GM19397 (cell line): Measurements from ENCODE around the gene HIBADH.

ENCODE experiments used
- ATAC-seq: cut with Tn5 transposase; IDR thresholded peaks from one replicate; pipeline ENCODE4 v1.9.1; 2021; ENCODE audit warnings: mild to moderate bottlenecking, moderate library complexity; ENCODE audit not compliant: unreplicated experiment

Gene HIBADH

DNA sequence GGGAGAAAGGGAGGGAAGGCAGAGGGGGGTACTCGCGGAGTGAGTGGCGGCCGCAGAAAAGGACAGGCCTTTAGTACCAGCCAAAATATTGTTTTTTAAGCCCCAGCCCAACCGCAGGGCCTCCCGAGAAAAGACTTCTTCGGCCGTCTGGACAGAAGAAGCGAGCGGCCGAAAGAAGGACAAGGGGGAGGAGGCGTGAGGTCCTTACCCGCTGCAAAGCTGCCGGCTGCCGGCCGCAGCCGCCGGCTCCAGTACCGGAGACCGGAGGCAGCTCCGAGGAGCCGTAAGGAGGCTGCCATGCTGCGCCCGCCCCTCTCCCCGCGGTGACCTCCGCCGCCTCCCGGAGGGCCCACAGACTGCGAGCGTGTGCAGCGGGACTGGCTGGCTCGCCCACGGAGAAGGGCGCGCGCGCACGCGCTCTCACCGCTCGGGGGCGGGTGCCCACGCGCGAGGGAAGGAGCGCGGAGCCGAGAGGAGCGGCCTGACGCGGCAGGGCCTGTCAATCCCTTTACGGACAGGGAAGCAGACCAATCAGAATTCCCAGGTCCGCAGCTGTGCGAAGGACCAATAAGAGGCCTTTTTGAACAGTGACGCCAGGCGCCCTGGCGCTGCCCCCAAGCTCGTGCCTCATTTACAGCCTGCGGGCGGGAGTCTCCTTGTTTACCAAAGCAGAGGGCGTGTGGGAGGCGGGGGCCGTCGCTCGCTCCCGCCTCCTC lies at the start of gene HIBADH:
Gene HIBADH (minus strand): TSS at position 394 of the 716 bp plus-strand sequence. CDS start 95 bp downstream, at position 299.
- ATAC-seq = peak; percentile 99

DNA sequence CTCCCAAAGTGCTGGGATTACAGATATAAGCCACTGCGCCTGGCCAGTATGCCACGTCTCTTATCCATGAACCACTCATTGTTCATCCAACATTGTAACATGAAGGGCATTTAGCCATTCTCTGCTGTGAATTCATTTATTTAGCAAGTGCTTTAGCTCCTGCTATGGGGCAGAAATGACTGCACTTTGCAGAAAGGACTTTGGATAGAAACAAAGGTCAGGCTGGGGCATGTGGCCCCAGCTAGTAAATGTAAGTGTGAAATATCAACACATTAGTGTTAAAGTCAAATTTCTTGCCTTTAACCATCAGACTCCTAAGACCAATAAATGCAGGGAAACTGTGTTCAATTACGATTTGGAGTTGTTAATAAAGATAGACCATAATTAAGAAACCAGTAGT lies 49.5 kb upstream of the HIBADH start:
- no peak for ATAC-seq

DNA sequence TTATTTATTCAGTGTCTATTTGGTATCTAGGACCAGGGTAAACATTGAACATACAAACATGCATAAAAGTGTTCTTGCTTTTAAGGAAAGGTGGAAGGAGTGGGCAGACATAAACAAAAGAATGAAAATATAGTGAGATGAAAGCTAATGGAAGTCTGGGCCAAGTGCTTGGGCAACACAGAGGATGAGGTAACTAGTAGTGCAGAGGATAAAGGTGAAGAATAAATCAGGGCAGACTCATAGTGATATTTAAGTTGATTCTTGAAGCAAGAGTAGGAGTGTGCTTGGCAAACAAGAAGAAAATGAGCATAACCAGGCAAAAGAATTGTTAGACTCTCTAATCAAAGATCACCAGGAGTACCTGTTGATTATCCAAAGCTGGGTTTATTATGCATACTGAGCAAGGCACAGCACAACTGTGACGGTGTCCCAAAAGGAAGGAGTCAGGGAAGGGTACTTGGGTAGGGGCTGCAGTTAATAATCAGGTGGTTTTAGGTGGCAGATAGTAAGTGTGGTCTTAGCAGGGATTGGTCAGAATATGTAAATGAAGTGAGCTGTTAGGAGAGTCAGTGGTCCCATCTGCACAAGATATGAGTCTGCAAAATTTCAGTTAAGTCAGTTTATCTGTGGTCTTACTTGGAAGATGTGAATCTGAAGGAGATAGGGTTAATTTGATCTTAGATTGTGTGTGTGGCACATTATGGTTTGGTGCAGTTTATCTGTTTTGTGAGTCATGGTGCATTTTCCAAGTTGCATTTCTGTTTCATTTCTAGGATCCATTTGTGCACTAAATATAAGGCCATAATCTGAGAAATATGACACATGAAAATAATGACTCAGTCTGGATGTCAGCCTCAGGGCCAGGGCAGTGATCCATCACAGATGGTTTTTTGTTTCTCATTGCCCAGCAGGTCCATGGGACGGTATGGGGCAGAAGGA lies 46.7 kb upstream of the HIBADH start:
- ATAC-seq = no peak

DNA sequence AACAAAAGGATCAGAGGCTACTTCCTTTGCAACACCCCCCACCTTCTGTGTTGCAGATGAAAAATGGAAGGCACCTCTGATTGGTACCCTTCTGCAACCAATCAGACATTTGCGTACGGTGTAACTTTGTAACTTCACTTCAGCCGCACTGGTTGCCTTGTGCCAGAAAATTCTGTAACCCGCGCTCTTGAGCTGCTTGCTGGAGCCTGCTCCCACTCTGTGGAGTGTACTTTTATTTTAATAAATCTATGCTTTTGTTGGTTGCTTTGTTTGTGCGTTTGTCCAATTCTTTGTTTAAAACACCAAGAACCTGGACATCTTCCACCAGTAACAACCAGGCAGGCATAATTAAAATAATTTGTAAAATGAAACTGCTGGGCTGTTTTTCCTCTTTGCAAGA lies 45.8 kb upstream of the HIBADH start:
- ATAC-seq = no peak

DNA sequence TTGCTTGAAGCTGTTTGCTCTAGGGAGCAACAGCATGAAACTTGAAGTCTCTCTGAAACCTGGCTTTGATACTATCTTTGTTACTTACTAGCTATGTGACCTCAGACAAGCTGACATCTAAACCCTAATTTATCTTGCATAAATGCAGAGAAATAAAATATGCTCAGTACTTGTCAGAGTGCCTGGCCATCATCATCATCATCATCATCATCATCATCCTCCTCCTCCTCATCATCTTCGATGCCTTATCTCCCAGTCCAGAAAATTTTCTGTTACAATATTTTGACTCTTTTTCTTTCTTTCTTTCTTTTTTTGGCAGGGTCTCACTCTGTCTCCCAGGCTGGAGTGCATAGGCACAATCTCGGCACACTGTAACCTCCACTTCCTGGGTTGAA lies 42.5 kb upstream of the HIBADH start:
- no peak for ATAC-seq

DNA sequence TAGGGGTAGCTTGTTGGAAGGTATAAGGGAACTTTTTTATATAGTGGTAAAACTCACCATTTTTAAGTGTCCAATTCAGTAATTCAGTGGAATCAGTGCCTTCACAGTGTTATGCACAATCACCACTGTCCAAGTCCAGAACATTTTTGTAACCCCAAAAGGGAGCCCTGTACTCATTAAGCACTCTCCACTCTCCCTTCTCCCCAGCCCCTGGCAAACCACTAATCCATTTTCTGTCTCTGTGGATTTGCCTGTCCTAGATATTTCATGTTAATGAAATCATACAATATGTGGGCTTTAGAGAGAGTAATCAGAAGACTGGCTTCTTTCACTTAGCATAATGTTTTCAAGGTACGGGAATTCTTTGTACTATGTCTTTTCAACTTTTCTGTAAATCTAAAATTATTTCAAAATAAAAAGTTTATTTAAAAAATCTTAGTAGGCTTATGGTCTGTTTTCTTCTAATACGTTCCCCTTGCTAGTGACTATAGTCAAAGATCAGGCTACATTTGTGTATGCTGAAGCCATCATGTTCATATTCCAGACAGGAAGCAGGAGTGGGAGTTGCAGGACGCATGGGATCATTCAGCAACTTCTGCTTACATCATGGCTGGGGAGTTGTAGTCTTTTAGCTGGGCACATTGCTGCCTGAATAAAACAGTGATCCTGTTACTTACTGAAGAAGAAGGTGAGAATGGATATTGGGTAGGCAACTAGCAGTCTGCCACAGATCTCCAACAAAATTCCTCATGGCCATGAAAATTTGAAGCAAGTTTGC lies 41.9 kb upstream of the HIBADH start:
- no peak for ATAC-seq

- ATAC-seq = no peak
Observed at GRCh38 chr7:27703181-27703580, 40.5 kb upstream of the HIBADH start.

- no peak for ATAC-seq
Observed at GRCh38 chr7:27700501-27700900, 37.8 kb upstream of the HIBADH start.

DNA sequence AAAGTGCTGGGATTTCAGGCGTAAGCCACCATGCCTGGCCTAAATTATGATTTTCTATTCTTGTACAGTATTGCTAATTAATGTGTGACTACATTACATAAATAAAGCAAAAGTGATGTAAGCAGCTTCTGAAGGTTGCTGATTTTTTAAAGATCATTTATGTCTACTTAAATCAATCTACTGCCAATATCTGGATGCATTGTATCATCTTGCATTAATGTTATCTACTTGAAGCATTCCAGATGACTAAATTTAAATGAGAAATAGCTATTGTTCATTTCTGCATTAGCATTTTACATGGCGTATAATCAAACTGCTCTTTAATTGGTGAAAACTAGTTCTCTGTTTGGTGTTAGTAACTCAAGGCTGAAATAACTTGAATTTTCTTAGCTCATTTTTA lies 37.1 kb upstream of the HIBADH start:
- no peak for ATAC-seq

- peak; percentile 74 for ATAC-seq
Observed at GRCh38 chr7:27697861-27698430, 35.3 kb upstream of the HIBADH start.

DNA sequence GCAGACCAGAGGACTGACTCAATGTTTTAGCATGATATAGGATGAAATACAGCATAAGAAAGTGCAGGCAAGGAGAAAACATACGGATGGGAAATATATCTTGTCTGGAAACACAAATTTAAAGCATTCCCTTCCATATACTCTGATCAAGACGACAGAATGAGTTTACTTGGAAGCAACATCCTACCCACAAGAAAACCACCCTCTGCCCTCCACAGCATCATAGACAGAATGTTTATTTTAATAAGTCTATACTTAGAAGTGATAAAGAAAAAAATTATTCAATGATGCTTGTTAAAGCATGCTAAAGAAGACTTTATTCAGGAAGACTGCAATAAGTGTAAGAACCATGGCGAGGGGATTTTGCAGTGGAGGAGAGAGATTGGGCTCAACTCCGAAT lies 32.4 kb upstream of the HIBADH start:
- ATAC-seq = no peak

GRCh38 chr7:27693794-27694193 lies 31.1 kb upstream of the HIBADH start:
- ATAC-seq = no peak

DNA sequence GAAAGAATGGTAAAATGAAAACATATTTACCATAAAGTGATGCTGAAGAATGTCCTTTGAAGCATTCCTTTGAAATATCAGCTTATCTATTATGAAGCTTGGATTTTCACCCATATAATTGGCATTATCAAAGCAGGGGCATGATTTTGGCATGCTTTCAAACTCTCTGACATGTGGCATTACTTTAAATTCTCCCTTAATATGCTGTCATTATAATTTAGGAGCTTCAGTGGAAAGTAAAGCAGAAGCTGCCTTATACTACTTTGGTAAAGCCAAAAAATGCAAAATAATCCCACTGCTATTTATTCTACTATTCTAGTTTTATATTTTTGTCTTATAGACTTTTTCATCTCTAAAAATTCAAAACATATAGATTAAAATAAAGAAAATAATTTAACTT lies 28.0 kb upstream of the HIBADH start:
- ATAC-seq = no peak

DNA sequence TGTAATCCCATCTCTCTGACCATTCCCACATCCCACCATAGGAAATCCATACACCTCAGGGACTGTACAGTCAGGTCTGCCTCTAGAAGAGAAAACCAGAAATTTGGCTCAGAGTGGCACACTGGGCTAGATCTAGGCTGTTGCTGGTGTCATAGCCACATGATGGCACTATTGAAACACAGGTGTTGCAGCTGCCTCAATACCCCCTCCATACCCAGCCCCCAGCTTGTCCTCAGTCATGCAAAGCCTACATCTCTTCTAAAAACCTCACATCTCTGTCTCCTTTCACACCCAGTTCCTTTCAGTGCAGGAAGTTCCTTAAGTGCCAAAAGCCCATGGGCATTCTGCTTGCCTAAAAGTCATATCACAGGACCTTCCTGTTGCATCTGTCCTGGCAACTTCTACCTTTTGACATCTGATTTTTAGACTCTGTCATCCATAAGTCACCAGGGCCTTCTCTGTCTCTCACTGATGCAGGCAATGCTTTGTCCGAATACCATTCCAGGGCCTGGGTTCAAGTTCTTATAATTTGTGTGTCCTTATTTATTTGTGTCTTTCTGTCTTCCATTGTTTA lies 27.0 kb upstream of the HIBADH start:
- no peak for ATAC-seq

DNA sequence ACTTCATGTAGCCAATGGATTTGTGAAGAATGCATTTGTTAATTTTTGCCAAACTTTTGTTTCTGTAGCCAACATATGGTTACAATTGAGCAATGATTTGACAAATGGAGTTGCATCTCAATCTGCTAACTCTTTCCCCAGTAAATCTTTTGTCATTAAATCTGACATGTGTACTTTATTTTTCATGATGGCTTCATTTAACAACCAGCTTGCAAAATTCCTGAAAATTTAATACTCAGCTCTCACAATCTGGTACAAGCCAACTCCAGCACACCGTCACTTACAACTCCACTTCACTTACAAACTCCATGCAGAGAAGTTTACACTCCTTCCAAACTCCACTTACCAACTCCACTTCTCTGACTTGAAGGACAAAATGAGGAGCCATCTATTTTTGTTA lies 26.5 kb upstream of the HIBADH start:
- no peak for ATAC-seq

DNA sequence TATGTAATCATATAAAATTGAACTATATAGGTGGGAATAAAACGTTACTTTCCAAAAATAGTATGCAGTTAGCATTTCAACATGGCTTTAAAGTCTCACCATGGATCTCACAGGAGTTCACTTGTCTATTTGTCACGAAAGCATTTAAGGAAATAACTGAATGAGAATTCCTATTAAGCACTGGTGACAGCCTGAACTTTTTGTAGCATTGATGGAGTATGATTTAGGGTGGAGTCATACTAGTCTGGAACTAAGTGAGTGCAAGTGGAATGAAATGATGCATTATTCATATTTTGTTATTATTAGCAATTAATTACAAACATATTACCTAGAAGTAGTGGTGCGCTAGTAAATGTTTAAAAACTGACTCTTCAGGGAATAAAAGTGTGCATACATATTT lies 26.0 kb upstream of the HIBADH start:
- no peak for ATAC-seq

DNA sequence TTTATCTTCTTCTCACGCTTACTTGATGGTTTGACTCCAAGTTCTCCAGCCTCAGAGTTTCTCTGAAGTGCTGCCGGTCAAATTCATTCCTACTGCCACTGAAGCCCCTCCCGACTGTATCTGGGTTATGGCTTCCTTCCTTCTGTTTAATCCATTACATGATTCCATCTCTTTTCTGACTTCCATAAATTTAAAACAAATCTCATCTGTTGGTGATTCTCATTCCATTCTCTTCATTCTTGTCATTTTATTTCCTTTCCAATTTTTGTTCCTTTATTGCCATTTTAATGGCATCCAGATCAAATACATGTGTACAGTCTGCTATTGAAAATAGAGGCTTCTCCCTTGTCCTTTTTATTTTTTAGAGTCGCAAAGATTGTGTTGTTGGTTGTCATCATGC lies 25.4 kb upstream of the HIBADH start:
- ATAC-seq = no peak

- ATAC-seq = no peak
Observed at GRCh38 chr7:27686315-27686714, 23.6 kb upstream of the HIBADH start.

DNA sequence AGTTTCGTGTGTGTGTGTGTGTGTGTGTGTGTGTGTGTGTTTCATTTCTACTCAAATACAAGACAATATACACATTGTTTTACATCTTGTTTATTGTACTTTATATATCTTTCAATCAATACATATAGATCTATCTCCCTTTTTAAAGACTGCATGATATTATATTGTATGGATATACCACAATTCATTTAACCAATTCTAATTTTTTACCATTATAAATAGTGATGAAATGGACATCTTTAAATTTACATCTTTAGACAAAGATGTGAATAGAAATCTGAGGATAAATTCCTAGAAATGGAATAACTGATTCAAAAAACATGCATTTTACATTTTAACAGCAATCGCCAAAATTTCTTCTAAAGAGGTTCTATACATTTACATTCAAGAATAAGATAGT lies 23.2 kb upstream of the HIBADH start:
- ATAC-seq = no peak

DNA sequence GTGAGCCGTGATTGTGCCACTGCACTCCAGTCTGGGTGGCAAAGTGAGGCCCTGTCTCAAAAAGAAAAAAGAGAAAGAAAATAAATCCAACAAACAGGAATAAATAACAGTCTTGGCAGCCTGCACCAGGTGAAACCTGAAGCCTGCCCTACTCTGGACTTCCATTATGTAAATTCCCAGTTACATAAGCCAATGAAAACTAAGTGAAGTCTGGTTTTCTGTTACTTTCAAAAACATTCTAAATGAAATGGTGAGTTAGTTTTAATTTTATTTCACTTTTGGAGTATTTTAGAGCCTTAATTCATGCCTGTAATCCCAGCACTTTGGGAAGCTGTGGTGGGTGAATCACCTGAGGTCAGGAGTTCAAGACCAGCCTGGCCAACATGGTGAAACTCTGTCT lies 22.5 kb upstream of the HIBADH start:
- no peak for ATAC-seq

DNA sequence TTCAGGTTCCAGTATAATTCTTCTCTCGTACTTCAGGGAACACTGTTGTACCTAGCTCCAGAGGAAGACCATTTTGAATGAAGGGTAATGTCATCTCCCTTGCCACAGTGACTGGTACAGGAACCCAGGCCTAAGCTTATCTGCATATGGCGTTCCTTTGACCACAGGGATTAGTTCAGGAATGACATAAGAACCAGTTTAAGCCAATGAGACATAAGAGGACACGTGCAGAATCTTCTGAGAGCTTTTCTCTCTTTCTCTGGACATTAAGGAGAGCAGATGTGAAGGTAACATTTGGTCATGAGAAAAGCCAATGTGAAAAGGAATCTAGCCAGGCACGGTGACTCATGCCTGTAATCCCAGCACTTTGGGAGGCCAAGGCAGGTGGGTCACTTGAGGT lies 21.8 kb upstream of the HIBADH start:
- ATAC-seq = no peak
